HEK293 (cell line): Measurements from ENCODE around the gene PP2D1.

Source experiments
- CTCF ChIA-PET: fragments of 350-600 bp; formaldehyde crosslinking; extraction: SDS; loops from one replicate; lab custom pipeline; 2021; ENCODE audit warnings: antibody characterized with exemption; lab: Yijun Ruan, JAX
- POLR2A ChIA-PET: fragments of 300-600 bp; formaldehyde crosslinking; extraction: SDS; loops from one replicate; lab custom pipeline; 2020; ENCODE audit warnings: antibody characterized with exemption, inconsistent platforms; lab: Yijun Ruan, JAX
- H3K27ac ChIP-seq: fragments of 200-500 bp; sonication (Bioruptor generic); 2 replicates; pipeline ENCODE4 v1.5.1; 2014; ENCODE audit warnings: low read depth, low read length, control low read depth, inconsistent platforms; ENCODE audit errors: extremely low read depth
- H3K36me3 ChIP-seq, 2 experiments: fragments of 200-500 bp in 1 of 2; sonication (Bioruptor generic) in 1 of 2; 1 replicate in 1 of 2; 2 replicates in 1 of 2; pipeline ENCODE4 v1.5.1; 2014 to 2017; ENCODE audit warnings: inconsistent platforms in 2 of 2, low read length in 2 of 2; ENCODE audit not compliant: control insufficient read depth in 2 of 2, insufficient read depth in 1 of 2
- H3K4me1 ChIP-seq: fragments of 200-500 bp; sonication (Bioruptor generic); 2 replicates; pipeline ENCODE4 v1.5.1; 2014; ENCODE audit warnings: mild to moderate bottlenecking, low read length, inconsistent platforms; ENCODE audit not compliant: control insufficient read depth, insufficient read depth
- H3K4me3 ChIP-seq: 2 replicates; pipeline ENCODE4 v1.5.1; 2011; ENCODE audit warnings: low read depth, mild to moderate bottlenecking, control low read depth, low read length, moderate library complexity
- H3K9me3 ChIP-seq: fragments of 200-500 bp; sonication (Bioruptor generic); 2 replicates; pipeline ENCODE4 v1.5.1; 2014; ENCODE audit warnings: low read depth, low read length, inconsistent platforms; ENCODE audit not compliant: control insufficient read depth, insufficient read depth
- BCL11A ChIP-seq: fragments of 450-650 bp; formaldehyde crosslinking; IDR thresholded peaks from 2 replicates; pipeline ENCODE4 v1.5.1; 2016; ENCODE audit warnings: low read depth, missing biosample characterization, missing genetic modification characterization
- HOXA7 ChIP-seq: sonication (generic); formaldehyde crosslinking; IDR thresholded peaks from 2 replicates; pipeline ENCODE4 v1.8.1; 2022; ENCODE audit warnings: missing genetic modification reagents, borderline replicate concordance
- KLF8 ChIP-seq: fragments of 450-650 bp; formaldehyde crosslinking; IDR thresholded peaks from 2 replicates; pipeline ENCODE4 v1.5.1; 2016; ENCODE audit warnings: missing biosample characterization, missing genetic modification characterization
- MZF1 ChIP-seq: fragments of 450-650 bp; formaldehyde crosslinking; IDR thresholded peaks from 2 replicates; pipeline ENCODE4 v1.5.1; 2017; ENCODE audit warnings: missing biosample characterization, missing genetic modification characterization, borderline replicate concordance
- ZBTB1 ChIP-seq: fragments of 450-650 bp; formaldehyde crosslinking; IDR thresholded peaks from 2 replicates; pipeline ENCODE4 v1.5.1; 2016; ENCODE audit warnings: missing biosample characterization, missing genetic modification characterization
- ZBTB17 ChIP-seq: fragments of 450-650 bp; formaldehyde crosslinking; IDR thresholded peaks from 2 replicates; pipeline ENCODE4 v1.5.1; 2016; ENCODE audit warnings: missing biosample characterization, missing genetic modification characterization
- ZFP37 ChIP-seq: fragments of 450-650 bp; formaldehyde crosslinking; IDR thresholded peaks from 2 replicates; pipeline ENCODE4 v1.5.1; 2016; ENCODE audit warnings: missing biosample characterization, missing genetic modification characterization
- ZFP41 ChIP-seq: fragments of 450-650 bp; formaldehyde crosslinking; IDR thresholded peaks from 2 replicates; pipeline ENCODE4 v1.5.1; 2016; ENCODE audit warnings: missing biosample characterization, missing genetic modification characterization, borderline replicate concordance
- ZNF140 ChIP-seq: fragments of 450-650 bp; formaldehyde crosslinking; IDR thresholded peaks from 2 replicates; pipeline ENCODE4 v1.5.1; 2016; ENCODE audit warnings: missing biosample characterization, missing genetic modification characterization
- ZNF16 ChIP-seq: fragments of 450-650 bp; formaldehyde crosslinking; IDR thresholded peaks from 2 replicates; pipeline ENCODE4 v1.5.1; 2016; ENCODE audit warnings: low read depth, missing biosample characterization, missing genetic modification characterization
- ZNF175 ChIP-seq: fragments of 450-650 bp; formaldehyde crosslinking; IDR thresholded peaks from 2 replicates; pipeline ENCODE4 v1.5.1; 2016; ENCODE audit warnings: missing biosample characterization, missing genetic modification characterization
- ZNF214 ChIP-seq: fragments of 450-650 bp; formaldehyde crosslinking; IDR thresholded peaks from 2 replicates; pipeline ENCODE4 v1.5.1; 2017; ENCODE audit warnings: missing biosample characterization, mild to moderate bottlenecking, missing genetic modification characterization, borderline replicate concordance
- ZNF24 ChIP-seq: fragments of 450-650 bp; formaldehyde crosslinking; IDR thresholded peaks from 2 replicates; pipeline ENCODE4 v1.5.1; 2016; ENCODE audit warnings: missing biosample characterization, missing genetic modification characterization
- ZNF311 ChIP-seq: fragments of 450-650 bp; formaldehyde crosslinking; IDR thresholded peaks from 2 replicates; pipeline ENCODE4 v1.5.1; 2017; ENCODE audit warnings: missing biosample characterization, missing genetic modification characterization, borderline replicate concordance
- ZNF404 ChIP-seq: fragments of 450-650 bp; formaldehyde crosslinking; IDR thresholded peaks from 2 replicates; pipeline ENCODE4 v1.5.1; 2017; ENCODE audit warnings: missing biosample characterization, missing genetic modification characterization
- ZNF433 ChIP-seq: fragments of 450-650 bp; formaldehyde crosslinking; IDR thresholded peaks from 2 replicates; pipeline ENCODE4 v1.5.1; 2016; ENCODE audit warnings: missing biosample characterization, missing genetic modification characterization, low read depth
- ZNF514 ChIP-seq: fragments of 450-650 bp; formaldehyde crosslinking; IDR thresholded peaks from 2 replicates; pipeline ENCODE4 v1.5.1; 2016; ENCODE audit warnings: missing biosample characterization, missing genetic modification characterization
- ZNF521 ChIP-seq: fragments of 450-650 bp; formaldehyde crosslinking; IDR thresholded peaks from 2 replicates; pipeline ENCODE4 v1.5.1; 2017; ENCODE audit warnings: missing biosample characterization, mild to moderate bottlenecking, missing genetic modification characterization
- ZNF610 ChIP-seq: fragments of 450-650 bp; formaldehyde crosslinking; IDR thresholded peaks from 2 replicates; pipeline ENCODE4 v1.5.1; 2016; ENCODE audit warnings: missing biosample characterization, missing genetic modification characterization, borderline replicate concordance
- ZNF621 ChIP-seq: fragments of 450-650 bp; formaldehyde crosslinking; IDR thresholded peaks from 2 replicates; pipeline ENCODE4 v1.5.1; 2017; ENCODE audit warnings: missing biosample characterization, missing genetic modification characterization
- ZNF626 ChIP-seq: fragments of 450-650 bp; sonication (Bioruptor Pico); formaldehyde crosslinking; IDR thresholded peaks from 2 replicates; pipeline ENCODE4 v1.5.1; 2018; ENCODE audit warnings: missing biosample characterization, missing genetic modification characterization, inconsistent platforms
- ZNF677 ChIP-seq: fragments of 450-650 bp; IDR thresholded peaks from 2 replicates; pipeline ENCODE4 v1.5.0; 2018; ENCODE audit warnings: missing biosample characterization, mild to moderate bottlenecking, missing genetic modification characterization, moderate library complexity
- ZNF747 ChIP-seq: fragments of 450-650 bp; formaldehyde crosslinking; IDR thresholded peaks from 2 replicates; pipeline ENCODE4 v1.5.1; 2016; ENCODE audit warnings: missing biosample characterization, missing genetic modification characterization
- ZNF76 ChIP-seq: fragments of 450-650 bp; formaldehyde crosslinking; IDR thresholded peaks from 2 replicates; pipeline ENCODE4; 2016; ENCODE audit warnings: low read depth, missing biosample characterization, missing genetic modification characterization, borderline replicate concordance
- ZNF843 ChIP-seq: fragments of 450-650 bp; formaldehyde crosslinking; IDR thresholded peaks from 2 replicates; pipeline ENCODE4 v1.5.1; 2016; ENCODE audit warnings: missing biosample characterization, missing genetic modification characterization
- ZSCAN16 ChIP-seq: fragments of 450-650 bp; formaldehyde crosslinking; IDR thresholded peaks from 2 replicates; pipeline ENCODE4 v1.5.1; 2016; ENCODE audit warnings: missing biosample characterization, missing genetic modification characterization
- TF ChIP-seq, protein P1 (sequence below): fragments of 450-650 bp; formaldehyde crosslinking; IDR thresholded peaks from 2 replicates; pipeline ENCODE4 v1.5.1; 2017; ENCODE audit warnings: missing biosample characterization, missing genetic modification characterization
- TF ChIP-seq, protein P2 (sequence below): fragments of 450-650 bp; formaldehyde crosslinking; IDR thresholded peaks from 2 replicates; pipeline ENCODE4 v1.5.1; 2016; ENCODE audit warnings: missing biosample characterization, missing genetic modification characterization
- TF ChIP-seq, protein P3 (sequence below): fragments of 450-650 bp; formaldehyde crosslinking; IDR thresholded peaks from 2 replicates; pipeline ENCODE4 v1.5.1; 2016; ENCODE audit warnings: missing biosample characterization, missing genetic modification characterization, low read depth

The PP2D1 gene

DNA sequence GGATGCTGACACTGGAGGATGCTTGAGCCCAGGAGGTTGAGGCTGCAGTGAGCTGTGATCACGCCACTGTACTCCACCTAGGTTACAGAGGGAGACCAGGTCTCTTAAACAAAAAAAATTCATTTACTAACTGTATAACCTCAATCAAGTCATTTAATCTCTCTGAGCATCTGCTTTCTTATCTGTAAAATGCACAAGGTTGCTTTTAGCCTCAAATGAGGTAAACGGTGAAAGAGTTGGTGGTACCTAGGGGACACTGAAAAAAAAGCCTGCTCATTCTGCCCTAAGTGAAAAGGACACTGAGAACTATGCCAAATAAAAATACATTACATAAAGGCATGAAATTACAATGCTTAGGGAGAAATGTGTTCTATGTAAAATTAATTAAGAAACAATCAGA, 3.4 kb downstream of the PP2D1 start:
- no peak for TF ChIP-seq ZNF175 (tag by site-specific recombination)
- TF ChIP-seq ZNF514 (tag by site-specific recombination), result no peak
- no peak for TF ChIP-seq KLF8 (tag by site-specific recombination)
- TF ChIP-seq ZBTB17 (tag by site-specific recombination), result no peak
- TF ChIP-seq HOXA7 (CRISPR knock-in tag), result no peak
- no peak for TF ChIP-seq BCL11A (tag by site-specific recombination)
- no peak for TF ChIP-seq ZNF521 (tag by site-specific recombination)
- no peak for TF ChIP-seq ZNF677
- no peak for TF ChIP-seq ZNF311 (tag by site-specific recombination)
- no peak for TF ChIP-seq ZNF76 (tag by site-specific recombination)
- TF ChIP-seq ZNF747 (tag by site-specific recombination), result no peak
- TF ChIP-seq, protein P1, sequence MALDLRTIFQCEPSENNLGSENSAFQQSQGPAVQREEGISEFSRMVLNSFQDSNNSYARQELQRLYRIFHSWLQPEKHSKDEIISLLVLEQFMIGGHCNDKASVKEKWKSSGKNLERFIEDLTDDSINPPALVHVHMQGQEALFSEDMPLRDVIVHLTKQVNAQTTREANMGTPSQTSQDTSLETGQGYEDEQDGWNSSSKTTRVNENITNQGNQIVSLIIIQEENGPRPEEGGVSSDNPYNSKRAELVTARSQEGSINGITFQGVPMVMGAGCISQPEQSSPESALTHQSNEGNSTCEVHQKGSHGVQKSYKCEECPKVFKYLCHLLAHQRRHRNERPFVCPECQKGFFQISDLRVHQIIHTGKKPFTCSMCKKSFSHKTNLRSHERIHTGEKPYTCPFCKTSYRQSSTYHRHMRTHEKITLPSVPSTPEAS (tag by site-specific recombination), result no peak
- Histone ChIP-seq H3K4me3 (no peak overlapping the region), H3K27ac (no peak overlapping the region), H3K9me3 (no peaks in the 10 kb centered on the region), H3K36me3 (no peaks in the 10 kb centered on the region), H3K4me1 (no peaks in the 10 kb centered on the region)
- CTCF ChIA-PET, result no interaction called here
- POLR2A ChIA-PET, result no interaction called here

GRCh38 chr3:20007960-20008359, 4.1 kb downstream of the PP2D1 start:
- ChIA-PET CTCF (no interaction called here), POLR2A (no interaction called here)
- no peak overlapping the region for H3K4me3 ChIP-seq
- H3K9me3 ChIP-seq, result no peaks in the 10 kb centered on the region
- H3K36me3 ChIP-seq, result no peaks in the 10 kb centered on the region
- TF ChIP-seq ZNF140, result no peak
- no peak for TF ChIP-seq ZNF610
- no peak for TF ChIP-seq ZNF214 (tag by site-specific recombination)
- no peak overlapping the region for H3K27ac ChIP-seq
- H3K4me1 ChIP-seq, result no peaks in the 10 kb centered on the region

GRCh38 chr3:20001932-20002331, 10.1 kb downstream of the PP2D1 start:
- Histone ChIP-seq H3K9me3 (no peaks in the 10 kb centered on the region), H3K27ac (no peak overlapping the region), H3K36me3 (no peaks in the 10 kb centered on the region), H3K4me1 (no peaks in the 10 kb centered on the region), H3K4me3 (no peak overlapping the region)
- ChIA-PET CTCF (no interaction called here), POLR2A (no interaction called here)
- TF ChIP-seq, protein P2, sequence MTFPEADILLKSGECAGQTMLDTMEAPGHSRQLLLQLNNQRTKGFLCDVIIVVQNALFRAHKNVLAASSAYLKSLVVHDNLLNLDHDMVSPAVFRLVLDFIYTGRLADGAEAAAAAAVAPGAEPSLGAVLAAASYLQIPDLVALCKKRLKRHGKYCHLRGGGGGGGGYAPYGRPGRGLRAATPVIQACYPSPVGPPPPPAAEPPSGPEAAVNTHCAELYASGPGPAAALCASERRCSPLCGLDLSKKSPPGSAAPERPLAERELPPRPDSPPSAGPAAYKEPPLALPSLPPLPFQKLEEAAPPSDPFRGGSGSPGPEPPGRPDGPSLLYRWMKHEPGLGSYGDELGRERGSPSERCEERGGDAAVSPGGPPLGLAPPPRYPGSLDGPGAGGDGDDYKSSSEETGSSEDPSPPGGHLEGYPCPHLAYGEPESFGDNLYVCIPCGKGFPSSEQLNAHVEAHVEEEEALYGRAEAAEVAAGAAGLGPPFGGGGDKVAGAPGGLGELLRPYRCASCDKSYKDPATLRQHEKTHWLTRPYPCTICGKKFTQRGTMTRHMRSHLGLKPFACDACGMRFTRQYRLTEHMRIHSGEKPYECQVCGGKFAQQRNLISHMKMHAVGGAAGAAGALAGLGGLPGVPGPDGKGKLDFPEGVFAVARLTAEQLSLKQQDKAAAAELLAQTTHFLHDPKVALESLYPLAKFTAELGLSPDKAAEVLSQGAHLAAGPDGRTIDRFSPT (tag by site-specific recombination), result no peak
- no peak for TF ChIP-seq ZNF843 (tag by site-specific recombination)
- no peak for TF ChIP-seq ZNF404 (tag by site-specific recombination)
- no peak for TF ChIP-seq ZSCAN16
- no peak for TF ChIP-seq ZBTB1 (tag by site-specific recombination)
- TF ChIP-seq ZFP37 (tag by site-specific recombination), result no peak
- no peak for TF ChIP-seq ZNF626 (tag by site-specific recombination)
- no peak for TF ChIP-seq ZNF433 (tag by site-specific recombination)
- TF ChIP-seq, protein P3, sequence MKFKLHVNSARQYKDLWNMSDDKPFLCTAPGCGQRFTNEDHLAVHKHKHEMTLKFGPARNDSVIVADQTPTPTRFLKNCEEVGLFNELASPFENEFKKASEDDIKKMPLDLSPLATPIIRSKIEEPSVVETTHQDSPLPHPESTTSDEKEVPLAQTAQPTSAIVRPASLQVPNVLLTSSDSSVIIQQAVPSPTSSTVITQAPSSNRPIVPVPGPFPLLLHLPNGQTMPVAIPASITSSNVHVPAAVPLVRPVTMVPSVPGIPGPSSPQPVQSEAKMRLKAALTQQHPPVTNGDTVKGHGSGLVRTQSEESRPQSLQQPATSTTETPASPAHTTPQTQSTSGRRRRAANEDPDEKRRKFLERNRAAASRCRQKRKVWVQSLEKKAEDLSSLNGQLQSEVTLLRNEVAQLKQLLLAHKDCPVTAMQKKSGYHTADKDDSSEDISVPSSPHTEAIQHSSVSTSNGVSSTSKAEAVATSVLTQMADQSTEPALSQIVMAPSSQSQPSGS (tag by site-specific recombination), result no peak
- TF ChIP-seq ZFP41 (tag by site-specific recombination), result no peak
- no peak for TF ChIP-seq ZNF16
- TF ChIP-seq ZNF621 (tag by site-specific recombination), result no peak
- no peak for TF ChIP-seq ZNF24 (tag by site-specific recombination)
- no peak for TF ChIP-seq MZF1
- no peak for TF ChIP-seq ZNF677
